HG03558 (cell line): Measurements from ENCODE around the gene C20orf204.
A peak's percentile ranks its signal among the peaks of the same experiment; 100 is the strongest.

Experiments
- ATAC-seq: cut with Tn5 transposase; IDR thresholded peaks from one replicate; pipeline ENCODE4 v1.9.1; 2021; ENCODE audit warnings: moderate number of reproducible peaks; ENCODE audit not compliant: unreplicated experiment; ENCODE audit errors: extremely low read depth

Gene C20orf204

GRCh38 chr20:64053841-64054661, 18.1 kb downstream of the C20orf204 start:
- ATAC-seq = no peak

DNA sequence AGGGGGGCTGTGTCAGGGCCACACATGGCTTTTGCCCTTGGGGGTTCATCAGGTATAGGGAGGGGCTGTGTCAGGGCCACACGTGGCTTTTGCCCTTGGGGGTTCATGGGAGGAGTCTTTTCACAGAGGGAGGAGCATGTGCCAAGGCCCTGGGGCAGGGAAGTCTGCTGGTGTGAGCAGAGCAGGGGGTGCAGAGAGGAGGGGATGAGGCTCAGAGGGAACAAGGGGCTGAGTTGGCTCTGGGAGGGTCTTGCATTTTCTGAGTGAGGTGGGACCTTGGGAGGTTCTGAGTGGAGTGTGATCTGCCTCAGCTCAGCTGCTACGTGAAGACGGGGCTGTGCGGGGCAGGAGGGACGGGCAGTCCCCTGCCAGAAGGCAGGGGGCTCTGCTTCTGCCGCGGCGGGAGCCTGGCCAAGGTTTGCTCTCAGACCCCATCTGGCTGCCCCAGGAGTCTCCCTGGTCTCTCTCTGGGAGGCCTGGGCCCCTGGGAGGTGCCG, 19.5 kb downstream of the C20orf204 start:
- no peak for ATAC-seq

- no peak for ATAC-seq
These were observed 20.1 kb downstream of the C20orf204 start for GRCh38 chr20:64055893-64056638.

- ATAC-seq = no peak
These were observed 20.6 kb downstream of the C20orf204 start for GRCh38 chr20:64056639-64056888.

DNA sequence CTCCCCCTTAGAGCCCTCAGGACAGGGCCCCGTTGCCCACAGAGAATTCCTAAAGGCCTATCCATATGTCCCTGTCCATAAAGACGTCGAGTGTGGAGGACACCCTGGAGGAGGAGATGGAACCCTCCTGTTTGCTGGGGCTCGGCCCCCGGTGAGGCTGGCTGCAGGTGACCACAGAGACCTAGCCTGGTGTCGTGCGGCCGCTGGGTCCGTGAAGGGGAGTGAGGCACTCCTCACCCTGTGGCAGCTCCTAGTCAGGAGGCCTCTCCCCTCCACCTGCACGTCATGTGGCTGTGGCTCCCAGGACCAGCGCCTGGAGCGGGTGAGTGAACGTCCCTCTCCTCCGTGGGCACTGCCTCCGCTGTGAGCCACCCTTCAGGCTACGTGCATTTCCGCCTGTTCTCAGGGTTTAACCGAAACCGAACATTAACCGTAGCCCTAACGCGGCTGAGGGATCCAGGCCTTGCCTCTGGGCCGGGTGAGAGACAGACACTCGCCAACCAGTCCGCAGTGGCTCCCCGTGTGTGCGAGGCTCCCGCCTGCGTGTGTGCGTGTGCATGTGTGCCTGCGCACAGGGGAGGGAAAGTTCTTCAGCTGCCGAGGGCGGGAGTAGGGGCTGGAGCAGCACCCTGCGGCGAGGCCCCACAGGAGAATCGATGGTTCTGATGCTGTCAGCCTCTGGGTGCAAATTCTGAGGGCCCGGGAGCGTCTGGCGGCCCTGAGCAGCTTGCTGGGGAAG, 21.1 kb downstream of the C20orf204 start:
- ATAC-seq = no peak

GRCh38 chr20:64057628-64058498, 21.9 kb downstream of the C20orf204 start:
- ATAC-seq = no peak

DNA sequence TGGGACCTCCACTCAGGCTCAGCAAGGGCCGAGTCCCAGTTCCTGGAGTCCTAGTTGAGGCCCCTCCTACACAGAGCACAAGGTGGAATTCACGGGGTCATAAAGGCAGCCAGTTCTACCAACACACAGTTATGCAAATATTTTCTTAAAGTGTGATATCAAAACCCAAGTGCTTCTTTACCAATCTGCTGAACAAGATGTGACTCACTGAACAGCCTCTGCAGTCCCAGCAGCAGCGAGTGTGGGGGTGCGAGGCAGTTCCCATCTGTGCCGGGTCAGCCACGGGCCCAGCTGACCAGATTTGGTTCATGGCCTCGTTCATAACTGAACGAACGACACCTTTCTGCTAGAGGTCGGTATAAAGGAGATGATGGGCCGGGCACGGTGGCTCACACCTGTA, 22.6 kb downstream of the C20orf204 start:
- no peak for ATAC-seq

- ATAC-seq = no peak
These were observed 26.3 kb downstream of the C20orf204 start for GRCh38 chr20:64062276-64062595.

DNA sequence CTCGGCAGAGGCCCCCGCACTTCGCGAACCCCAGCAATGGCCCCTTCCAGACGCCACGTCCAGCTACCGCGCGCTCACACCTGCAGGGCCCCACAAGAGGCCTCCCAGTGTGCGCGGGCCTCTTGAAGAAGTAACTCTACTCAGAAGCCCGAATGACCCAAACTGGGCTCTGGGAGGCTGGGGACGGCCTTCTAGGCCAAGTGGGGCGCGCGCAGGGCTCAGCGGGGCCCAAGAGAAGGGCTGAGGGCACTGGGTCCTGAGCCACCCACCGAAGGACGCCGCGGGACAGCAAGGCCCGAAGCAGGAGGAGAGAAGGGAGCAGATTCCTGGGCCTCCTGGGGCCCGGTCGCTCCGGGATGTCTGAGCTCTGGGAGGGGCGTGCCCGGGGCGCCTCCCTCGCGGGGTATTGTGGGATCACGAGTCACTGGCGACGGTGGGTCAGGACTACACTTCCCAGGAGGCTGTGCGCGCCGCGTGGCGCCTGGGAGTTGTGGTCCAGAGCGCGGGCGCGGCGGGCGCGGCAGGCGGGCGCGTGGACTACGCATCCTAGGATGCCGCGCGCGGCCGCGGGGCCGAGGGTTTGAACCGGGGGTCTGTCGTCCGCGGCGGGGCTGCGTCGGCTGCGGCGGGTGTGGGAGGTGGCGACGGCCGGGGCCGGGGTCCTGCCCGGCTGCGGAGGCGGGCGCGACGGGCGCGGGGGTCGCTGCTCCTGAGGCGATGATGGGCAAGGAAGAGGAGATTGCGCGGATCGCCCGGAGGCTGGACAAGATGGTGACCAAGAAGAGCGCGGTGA, 26.8 kb downstream of the C20orf204 start, which contains the start of gene TCEA2:
Gene TCEA2, plus strand, starts transcription at position 603 of the 793 bp plus-strand sequence. Its CDS starts 115 bp downstream, at position 718.
- peak; percentile 67 for ATAC-seq

- no peak for ATAC-seq
These were observed 27.6 kb downstream of the C20orf204 start for GRCh38 chr20:64063389-64064144.

- ATAC-seq = no peak
These were observed 28.2 kb downstream of the C20orf204 start for GRCh38 chr20:64064145-64064698.

DNA sequence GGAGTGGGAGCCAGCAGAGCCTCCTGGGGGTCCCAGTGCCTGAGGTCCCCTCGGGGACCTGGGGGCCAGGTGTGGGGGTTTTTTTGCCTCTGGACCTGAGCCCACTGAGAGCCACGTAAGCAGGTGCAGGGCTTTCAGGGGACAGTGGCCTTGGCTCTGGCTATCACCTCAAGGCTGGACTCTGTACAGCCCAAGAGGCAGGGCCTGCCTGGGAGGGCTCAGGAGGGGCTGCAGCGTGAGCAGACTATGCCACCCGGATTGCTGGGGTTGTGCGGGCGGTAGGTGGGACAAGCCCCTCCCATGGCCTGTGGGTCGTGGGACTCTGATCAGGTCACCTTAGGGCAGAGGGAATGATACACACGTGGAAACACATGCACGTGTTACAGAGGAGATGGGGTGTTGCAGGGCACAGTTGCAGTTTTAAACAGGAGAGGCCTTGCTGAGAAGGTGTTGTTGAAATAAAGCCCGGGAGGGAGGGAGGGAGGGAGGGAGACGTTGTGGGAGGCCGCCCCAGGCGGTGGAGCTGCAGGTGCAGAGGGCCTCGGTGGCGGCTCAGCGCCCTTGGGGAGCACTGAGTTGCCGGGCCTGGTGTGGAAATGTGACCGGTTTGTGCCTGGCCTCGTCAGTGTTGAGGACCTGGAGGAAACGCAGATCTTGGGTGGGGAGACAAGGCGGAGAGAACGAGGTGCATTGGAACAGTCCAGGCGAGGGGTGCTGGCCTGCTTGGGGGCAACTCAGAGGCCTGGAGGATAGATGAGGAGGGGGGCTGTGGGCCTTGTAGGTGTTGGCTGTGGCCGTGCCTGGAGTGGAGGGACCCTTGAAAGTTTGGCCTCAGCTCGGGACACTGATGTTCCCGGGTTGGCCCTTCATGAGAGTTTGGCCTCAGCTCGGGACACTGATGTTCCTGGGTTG, 29.3 kb downstream of the C20orf204 start:
- ATAC-seq = no peak

GRCh38 chr20:64065974-64066343, 30.0 kb downstream of the C20orf204 start:
- no peak for ATAC-seq

DNA sequence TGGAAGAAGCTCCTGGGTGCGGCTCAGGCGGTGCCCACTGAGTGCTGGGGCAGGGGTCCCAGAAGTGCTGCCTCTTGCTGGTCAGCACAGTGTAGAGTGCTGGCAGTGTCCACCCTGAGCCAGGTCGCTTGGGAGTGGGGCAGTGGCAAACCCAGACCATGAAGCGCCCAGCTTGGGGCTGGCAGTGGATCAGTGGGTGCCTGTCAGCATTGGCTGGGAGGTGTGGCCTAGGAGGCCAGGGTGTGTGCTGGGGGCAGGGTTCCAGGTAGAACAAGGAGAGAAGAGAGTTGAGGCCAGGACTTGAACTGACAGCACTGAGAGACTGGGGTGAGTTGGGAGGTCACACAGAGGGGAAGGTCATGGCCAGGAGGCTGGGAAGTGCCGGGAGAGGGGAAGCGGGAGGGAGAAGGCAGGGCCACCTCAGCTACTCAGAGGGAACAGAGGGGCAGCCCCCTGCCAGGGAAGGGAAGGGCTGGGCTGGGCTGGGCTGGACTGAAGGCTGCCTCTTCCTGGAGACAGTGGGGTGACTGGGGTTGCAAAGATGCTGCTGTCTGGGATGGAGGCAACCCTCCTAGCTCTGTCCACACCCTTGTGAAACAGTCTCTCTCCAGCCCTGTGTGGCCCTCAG, 31.1 kb downstream of the C20orf204 start:
- ATAC-seq = no peak

DNA sequence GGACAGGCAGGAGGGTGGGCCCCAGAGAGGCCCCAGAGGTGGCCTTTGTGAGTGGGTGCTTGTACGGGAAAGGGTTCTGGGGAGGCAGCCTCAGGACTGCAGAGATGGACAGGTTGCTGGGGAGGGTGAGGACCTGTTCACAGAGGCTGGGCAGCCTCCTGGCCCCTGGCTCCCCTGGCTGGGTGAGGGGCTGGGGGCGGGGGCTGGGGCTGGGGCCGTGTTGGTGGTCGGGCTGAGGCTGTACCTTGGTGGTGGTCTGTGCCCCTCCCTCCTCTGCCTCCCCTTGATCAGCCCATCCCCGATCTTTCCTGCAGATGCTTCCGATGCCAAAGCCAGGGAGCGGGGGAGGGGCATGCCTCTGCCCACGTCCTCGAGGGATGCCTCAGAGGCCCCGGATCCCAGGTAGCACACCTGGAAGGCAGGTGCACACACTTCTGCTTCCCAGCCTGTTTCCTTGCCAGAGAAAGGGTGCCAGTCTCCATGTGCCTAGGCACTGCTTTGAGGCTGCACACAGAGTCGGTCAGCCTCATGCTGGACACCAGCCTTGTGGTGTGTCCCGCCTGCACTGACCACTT, 31.8 kb downstream of the C20orf204 start:
- no peak for ATAC-seq

- no peak for ATAC-seq
These were observed 32.6 kb downstream of the C20orf204 start for GRCh38 chr20:64068386-64069208.
